Neural cell (in vitro differentiated cells): ENCODE measurements around the gene SLC27A6. TPM values are rescaled to one million over a fixed set of nuclear protein-coding genes. Genes with fewer than 3 reads are reported as not detected.

ENCODE experiments used
- H2AFZ ChIP-seq: fragments of 200-600, 300-800 bp; sonication (generic), shearing (Covaris generic); 2 replicates; pipeline ENCODE4 v1.6.0; 2014; ENCODE audit warnings: low read depth, mild to moderate bottlenecking, antibody characterized with exemption, low read length, moderate library complexity
- H3F3A ChIP-seq: fragments of 200-600 bp; shearing (Covaris generic); 2 replicates; pipeline ENCODE4 v1.6.1; 2016; ENCODE audit warnings: mild to moderate bottlenecking, moderate library complexity, mixed read lengths, antibody characterized with exemption, low read length; ENCODE audit not compliant: insufficient read depth, poor library complexity, severe bottlenecking
- H3K27ac ChIP-seq: fragments of 200-600, 300-800 bp; sonication (generic), shearing (Covaris generic); 2 replicates; pipeline ENCODE4 v1.5.1; 2014; ENCODE audit warnings: mild to moderate bottlenecking, low read length, moderate library complexity
- H3K27me3 ChIP-seq: fragments of 300-800, 200-600 bp; sonication (generic), shearing (Covaris generic); 2 replicates; pipeline ENCODE4 v1.6.0; 2014; ENCODE audit warnings: mild to moderate bottlenecking, low read depth, low read length, moderate library complexity; ENCODE audit not compliant: insufficient read depth
- H3K36me3 ChIP-seq: fragments of 300-800, 200-600 bp; sonication (generic), shearing (Covaris generic); 2 replicates; pipeline ENCODE4 v1.5.1; 2014; ENCODE audit warnings: mild to moderate bottlenecking, antibody characterized with exemption, low read length, moderate library complexity; ENCODE audit not compliant: insufficient read depth
- H3K4me2 ChIP-seq: fragments of 300-800, 200-600 bp; sonication (generic), shearing (Covaris generic); 2 replicates; pipeline ENCODE4 v1.6.0; 2014; ENCODE audit warnings: mild to moderate bottlenecking, low read length
- H3K4me3 ChIP-seq: fragments of 300-800, 200-600 bp; sonication (generic), shearing (Covaris generic); 2 replicates; pipeline ENCODE4 v1.5.1; 2014; ENCODE audit warnings: mild to moderate bottlenecking, low read length, moderate library complexity
- H3K79me2 ChIP-seq: fragments of 200-600 bp; shearing (Covaris generic); replicated peaks from 2 replicates; pipeline ENCODE4 v1.6.0; 2014; ENCODE audit warnings: mild to moderate bottlenecking, low read length, moderate library complexity; ENCODE audit not compliant: insufficient read depth
- H3K9ac ChIP-seq: fragments of 300-800, 200-600 bp; sonication (generic), shearing (Covaris generic); 2 replicates; pipeline ENCODE4 v1.6.1; 2016; ENCODE audit warnings: mild to moderate bottlenecking, low read length, mixed read lengths
- H3K9me2 ChIP-seq: fragments of 200-600 bp; shearing (Covaris generic); 2 replicates; pipeline ENCODE4 v1.6.1; 2016; ENCODE audit warnings: mild to moderate bottlenecking, low read length, mixed read lengths; ENCODE audit not compliant: insufficient read depth
- H3K9me3 ChIP-seq: fragments of 200-600, 300-800 bp; sonication (generic), shearing (Covaris generic); 2 replicates; pipeline ENCODE4 v1.6.1; 2016; ENCODE audit warnings: mild to moderate bottlenecking, mixed run types, low read length, moderate library complexity, mixed read lengths
- H4K20me1 ChIP-seq: fragments of 200-600 bp; shearing (Covaris generic); 2 replicates; pipeline ENCODE4 v1.6.1; 2016; ENCODE audit warnings: mild to moderate bottlenecking, mixed run types; ENCODE audit not compliant: insufficient read depth
- EP300 ChIP-seq: fragments of 450-650 bp; conservative IDR thresholded peaks from 2 replicates; pipeline ENCODE4 v1.6.1; 2014; ENCODE audit warnings: antibody characterized with exemption, mild to moderate bottlenecking, moderate library complexity; ENCODE audit not compliant: poor library complexity, severe bottlenecking
- EZH2 ChIP-seq: fragments of 200-600, 300-800 bp; shearing (Covaris generic), sonication (generic); IDR thresholded peaks from 2 replicates; pipeline ENCODE4 v1.6.1; 2014; ENCODE audit warnings: antibody characterized with exemption, low read length, borderline replicate concordance, mild to moderate bottlenecking; ENCODE audit not compliant: insufficient read depth, poor library complexity, severe bottlenecking
- MXI1 ChIP-seq: fragments of 450-650 bp; conservative IDR thresholded peaks from 2 replicates; pipeline ENCODE4 v1.6.1; 2014; ENCODE audit warnings: antibody characterized with exemption, mild to moderate bottlenecking; ENCODE audit not compliant: poor library complexity, severe bottlenecking
- POLR2AphosphoS5 ChIP-seq: IDR thresholded peaks from 2 replicates; pipeline ENCODE4 v1.6.1; 2012
- RAD21 ChIP-seq: fragments of 450-650 bp; conservative IDR thresholded peaks from 2 replicates; pipeline ENCODE4 v1.6.1; 2014; ENCODE audit warnings: antibody characterized with exemption, mild to moderate bottlenecking, moderate library complexity
- REST ChIP-seq: IDR thresholded peaks from 2 replicates; pipeline ENCODE4 v1.6.1; 2012; ENCODE audit warnings: borderline replicate concordance
- SMC3 ChIP-seq: fragments of 450-650 bp; conservative IDR thresholded peaks from 2 replicates; pipeline ENCODE4 v1.6.1; 2014; ENCODE audit warnings: antibody characterized with exemption, mild to moderate bottlenecking, moderate library complexity; ENCODE audit not compliant: poor library complexity
- TAF1 ChIP-seq: IDR thresholded peaks from 2 replicates; pipeline ENCODE4 v1.6.1; 2012; ENCODE audit warnings: low read depth
- polyA plus RNA-seq: library from polyadenylated mRNA; depleted of rRNA; stranded (reverse); fragments of >200 nt; gene quantifications from 2 replicates; pipeline ENCODE4 v1.2.3, GENCODE V29; 2014
- TF ChIP-seq, protein P1 (sequence below): fragments of 450-650 bp; IDR thresholded peaks from 2 replicates; pipeline ENCODE4 v1.5.1; 2014; ENCODE audit warnings: antibody characterized with exemption, mild to moderate bottlenecking, moderate library complexity; ENCODE audit not compliant: poor library complexity, severe bottlenecking

The SLC27A6 gene
- polyA plus RNA-seq, 1 donor from 2014 or later = 0.37 TPM

- Histone ChIP-seq H3K27me3 (no peaks in the 10 kb centered on the region), H3K79me2 (no peaks in the 10 kb centered on the region), H2AFZ (no peak overlapping the region), H3F3A (no peaks in the 10 kb centered on the region), H3K9me3 (no peaks in the 10 kb centered on the region), H3K9me2 (no peaks in the 10 kb centered on the region), H3K4me3 (no peak overlapping the region), H3K9ac (no peak overlapping the region), H3K36me3 (no peaks in the 10 kb centered on the region), H3K27ac (no peak overlapping the region), H3K4me2 (no peak overlapping the region), H4K20me1 (no peaks in the 10 kb centered on the region)
- TF ChIP-seq POLR2AphosphoS5 (no peak), RAD21 (no peak), EZH2 (no peak), REST (no peak), MXI1 (no peak), SMC3 (no peak), TAF1 (no peak), EP300 (no peak)
- TF ChIP-seq, protein P1, sequence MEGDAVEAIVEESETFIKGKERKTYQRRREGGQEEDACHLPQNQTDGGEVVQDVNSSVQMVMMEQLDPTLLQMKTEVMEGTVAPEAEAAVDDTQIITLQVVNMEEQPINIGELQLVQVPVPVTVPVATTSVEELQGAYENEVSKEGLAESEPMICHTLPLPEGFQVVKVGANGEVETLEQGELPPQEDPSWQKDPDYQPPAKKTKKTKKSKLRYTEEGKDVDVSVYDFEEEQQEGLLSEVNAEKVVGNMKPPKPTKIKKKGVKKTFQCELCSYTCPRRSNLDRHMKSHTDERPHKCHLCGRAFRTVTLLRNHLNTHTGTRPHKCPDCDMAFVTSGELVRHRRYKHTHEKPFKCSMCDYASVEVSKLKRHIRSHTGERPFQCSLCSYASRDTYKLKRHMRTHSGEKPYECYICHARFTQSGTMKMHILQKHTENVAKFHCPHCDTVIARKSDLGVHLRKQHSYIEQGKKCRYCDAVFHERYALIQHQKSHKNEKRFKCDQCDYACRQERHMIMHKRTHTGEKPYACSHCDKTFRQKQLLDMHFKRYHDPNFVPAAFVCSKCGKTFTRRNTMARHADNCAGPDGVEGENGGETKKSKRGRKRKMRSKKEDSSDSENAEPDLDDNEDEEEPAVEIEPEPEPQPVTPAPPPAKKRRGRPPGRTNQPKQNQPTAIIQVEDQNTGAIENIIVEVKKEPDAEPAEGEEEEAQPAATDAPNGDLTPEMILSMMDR = no peak
Measured at GRCh38 chr5:129002527-129002842, 37.2 kb downstream of the SLC27A6 start.

DNA sequence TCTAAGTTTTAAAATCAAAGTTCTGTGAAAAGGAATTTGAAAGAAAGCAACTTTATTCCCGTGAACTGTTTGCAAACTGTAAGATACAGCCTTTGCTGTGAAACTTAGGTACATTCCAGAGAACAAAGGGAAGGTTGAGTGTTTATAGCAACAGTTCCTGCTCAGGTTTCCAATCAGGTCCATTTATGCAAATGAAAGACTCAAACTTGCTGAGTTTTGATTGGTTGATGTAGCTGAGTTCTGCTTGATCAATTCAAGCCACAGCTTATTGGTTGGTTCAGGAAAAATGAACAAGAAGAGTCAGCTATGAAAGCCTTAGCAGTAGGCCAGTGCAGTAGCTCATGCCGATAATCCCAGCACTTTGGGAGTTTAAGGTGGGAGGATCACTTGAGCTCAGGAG, 37.9 kb downstream of the SLC27A6 start:
- no peaks in the 10 kb centered on the region for H4K20me1 ChIP-seq
- H3K4me3 ChIP-seq = no peak overlapping the region
- no peaks in the 10 kb centered on the region for H3K36me3 ChIP-seq
- no peak overlapping the region for H2AFZ ChIP-seq
- H3K9me2 ChIP-seq = no peaks in the 10 kb centered on the region
- TF ChIP-seq, protein P1 = no peak
- TF ChIP-seq MXI1 = no peak
- TF ChIP-seq SMC3 = no peak
- no peak for TF ChIP-seq TAF1
- TF ChIP-seq POLR2AphosphoS5 = no peak
- TF ChIP-seq REST = no peak
- no peak for TF ChIP-seq EP300
- no peak for TF ChIP-seq RAD21
- no peak for TF ChIP-seq EZH2
- no peak overlapping the region for H3K4me2 ChIP-seq
- no peaks in the 10 kb centered on the region for H3K79me2 ChIP-seq
- no peaks in the 10 kb centered on the region for H3K27me3 ChIP-seq
- no peaks in the 10 kb centered on the region for H3K9me3 ChIP-seq
- H3K9ac ChIP-seq = no peak overlapping the region
- H3K27ac ChIP-seq = no peak overlapping the region
- no peaks in the 10 kb centered on the region for H3F3A ChIP-seq
